ENCODE measurements around the gene GSX1. TPM values are rescaled to one million over a fixed set of nuclear protein-coding genes. Genes with fewer than 3 reads are reported as not detected.

Gene GSX1
- total RNA-seq, 1 experiment from 2014 or later = not detected

DNA sequence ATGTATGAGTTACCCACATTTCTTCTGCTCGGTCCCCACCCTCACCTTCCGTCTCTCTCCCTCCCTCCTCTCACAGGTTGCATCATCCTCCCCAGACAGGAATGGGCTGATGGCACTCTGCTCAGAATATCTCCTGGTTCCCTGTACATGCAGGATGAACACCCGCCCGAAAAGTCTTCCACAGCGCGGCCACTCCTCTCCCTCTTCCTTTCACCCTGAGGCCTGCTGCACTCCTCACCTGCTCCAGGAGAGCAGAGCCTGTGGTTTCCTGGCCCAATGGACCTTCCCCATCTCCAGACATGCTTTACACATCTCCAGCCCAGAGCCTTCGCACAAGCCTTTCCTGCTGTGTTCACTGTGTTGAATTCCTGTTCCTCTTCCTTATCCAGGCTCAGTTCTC is 40.9 kb downstream of the GSX1 start:
- Histone ChIP-seq H3K27ac (ENCODE audit: low read depth, low read length) (no peak overlapping the region), H3K36me3 (ENCODE audit: control insufficient read depth in 1 of 2, insufficient read depth in 2 of 2, low read length in 2 of 2) (no peaks in the 10 kb centered on the region), H3K4me1 (ENCODE audit: control insufficient read depth in 1 of 2, insufficient read depth in 2 of 2, low read length in 2 of 2) (peaks cover 2 to 7% of the 10 kb centered on the region in 2 experiments; a peak in 2 of 4 replicates), H3K9me3 (ENCODE audit: control insufficient read depth in 1 of 2, insufficient read depth in 1 of 2, low read depth in 1 of 2, low read length in 2 of 2) (no peaks in the 10 kb centered on the region), H3K27me3 (ENCODE audit: insufficient read depth, low read length) (no peaks in the 10 kb centered on the region), H3K4me3 (replicated peaks in 1 of 2; ENCODE audit: low read depth in 1 of 2, low read length in 2 of 2) (no peak overlapping the region), H3K9me2 (ENCODE audit: insufficient read depth) (no peaks in the 10 kb centered on the region), H3K9ac (ENCODE audit: low read length) (no peak overlapping the region), H2AFZ (ENCODE audit: low read depth, low read length, poor library complexity, severe bottlenecking) (no peak overlapping the region), H3K79me2 (ENCODE audit: insufficient read depth, low read length) (no peaks in the 10 kb centered on the region), H3K4me2 (ENCODE audit: low read length) (no peak overlapping the region), H4K20me1 (ENCODE audit: insufficient read depth) (no peaks in the 10 kb centered on the region)
- ATAC-seq = no peak
- RAD21 ChIA-PET (ENCODE audit: low non-redundant PET in 1 of 2, low total read pairs in 2 of 2, uncharacterized antibody in 2 of 2, unreplicated experiment in 2 of 2) = no interaction called here
- no peak for DNase-seq (ENCODE audit: low read depth, low spot score)
- BruUV-seq (replicated peaks) = no TSS peak
- CTCF ChIA-PET = interaction anchor here (3.1 kb wide), 1 partner anchor 121 kb away, joined by 11 read pairs; no protein-coding TSS in a partner anchor
- POLR2A ChIA-PET = no interaction called here
- intact Hi-C loops (cut with micrococcal nuclease) = no loop called here
- TF ChIP-seq MAX (IDR thresholded peaks at IDR 0.05) = no peak
- TF ChIP-seq CTCF (IDR thresholded peaks at IDR 0.05 in 2 of 3, conservative IDR thresholded peaks at IDR 0.05 in 1 of 3; ENCODE audit: borderline replicate concordance in 1 of 3, insufficient read depth in 1 of 3, low read depth in 2 of 3, low read length in 2 of 3) = no peak
- TF ChIP-seq ZFX (IDR thresholded peaks at IDR 0.05) = no peak
- no peak for TF ChIP-seq TCF7L2 (IDR thresholded peaks at IDR 0.05; ENCODE audit: borderline replicate concordance, extremely low read depth, insufficient read depth, insufficient read length)
- TF ChIP-seq ATF3 (IDR thresholded peaks at IDR 0.05) = no peak
- TF ChIP-seq JUND (IDR thresholded peaks at IDR 0.05) = no peak
- no peak for TF ChIP-seq YY1 (IDR thresholded peaks at IDR 0.05; ENCODE audit: extremely low read depth, insufficient replicate concordance, low read depth, low read length)
- no peak for TF ChIP-seq POLR2AphosphoS5 (IDR thresholded peaks at IDR 0.05; ENCODE audit: low read depth, low read length)
- no peak for TF ChIP-seq ELF1 (IDR thresholded peaks at IDR 0.05; ENCODE audit: borderline replicate concordance, low read depth)
- TF ChIP-seq, protein P1, sequence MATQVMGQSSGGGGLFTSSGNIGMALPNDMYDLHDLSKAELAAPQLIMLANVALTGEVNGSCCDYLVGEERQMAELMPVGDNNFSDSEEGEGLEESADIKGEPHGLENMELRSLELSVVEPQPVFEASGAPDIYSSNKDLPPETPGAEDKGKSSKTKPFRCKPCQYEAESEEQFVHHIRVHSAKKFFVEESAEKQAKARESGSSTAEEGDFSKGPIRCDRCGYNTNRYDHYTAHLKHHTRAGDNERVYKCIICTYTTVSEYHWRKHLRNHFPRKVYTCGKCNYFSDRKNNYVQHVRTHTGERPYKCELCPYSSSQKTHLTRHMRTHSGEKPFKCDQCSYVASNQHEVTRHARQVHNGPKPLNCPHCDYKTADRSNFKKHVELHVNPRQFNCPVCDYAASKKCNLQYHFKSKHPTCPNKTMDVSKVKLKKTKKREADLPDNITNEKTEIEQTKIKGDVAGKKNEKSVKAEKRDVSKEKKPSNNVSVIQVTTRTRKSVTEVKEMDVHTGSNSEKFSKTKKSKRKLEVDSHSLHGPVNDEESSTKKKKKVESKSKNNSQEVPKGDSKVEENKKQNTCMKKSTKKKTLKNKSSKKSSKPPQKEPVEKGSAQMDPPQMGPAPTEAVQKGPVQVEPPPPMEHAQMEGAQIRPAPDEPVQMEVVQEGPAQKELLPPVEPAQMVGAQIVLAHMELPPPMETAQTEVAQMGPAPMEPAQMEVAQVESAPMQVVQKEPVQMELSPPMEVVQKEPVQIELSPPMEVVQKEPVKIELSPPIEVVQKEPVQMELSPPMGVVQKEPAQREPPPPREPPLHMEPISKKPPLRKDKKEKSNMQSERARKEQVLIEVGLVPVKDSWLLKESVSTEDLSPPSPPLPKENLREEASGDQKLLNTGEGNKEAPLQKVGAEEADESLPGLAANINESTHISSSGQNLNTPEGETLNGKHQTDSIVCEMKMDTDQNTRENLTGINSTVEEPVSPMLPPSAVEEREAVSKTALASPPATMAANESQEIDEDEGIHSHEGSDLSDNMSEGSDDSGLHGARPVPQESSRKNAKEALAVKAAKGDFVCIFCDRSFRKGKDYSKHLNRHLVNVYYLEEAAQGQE (IDR thresholded peaks at IDR 0.05; ENCODE audit: low read depth) = no peak
- TF ChIP-seq EZH2 (IDR thresholded peaks at IDR 0.05) = no peak
- TF ChIP-seq, protein P2, sequence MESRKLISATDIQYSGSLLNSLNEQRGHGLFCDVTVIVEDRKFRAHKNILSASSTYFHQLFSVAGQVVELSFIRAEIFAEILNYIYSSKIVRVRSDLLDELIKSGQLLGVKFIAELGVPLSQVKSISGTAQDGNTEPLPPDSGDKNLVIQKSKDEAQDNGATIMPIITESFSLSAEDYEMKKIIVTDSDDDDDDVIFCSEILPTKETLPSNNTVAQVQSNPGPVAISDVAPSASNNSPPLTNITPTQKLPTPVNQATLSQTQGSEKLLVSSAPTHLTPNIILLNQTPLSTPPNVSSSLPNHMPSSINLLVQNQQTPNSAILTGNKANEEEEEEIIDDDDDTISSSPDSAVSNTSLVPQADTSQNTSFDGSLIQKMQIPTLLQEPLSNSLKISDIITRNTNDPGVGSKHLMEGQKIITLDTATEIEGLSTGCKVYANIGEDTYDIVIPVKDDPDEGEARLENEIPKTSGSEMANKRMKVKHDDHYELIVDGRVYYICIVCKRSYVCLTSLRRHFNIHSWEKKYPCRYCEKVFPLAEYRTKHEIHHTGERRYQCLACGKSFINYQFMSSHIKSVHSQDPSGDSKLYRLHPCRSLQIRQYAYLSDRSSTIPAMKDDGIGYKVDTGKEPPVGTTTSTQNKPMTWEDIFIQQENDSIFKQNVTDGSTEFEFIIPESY (IDR thresholded peaks at IDR 0.05; ENCODE audit: extremely low read depth, insufficient replicate concordance, low read length) = no peak
- no peak for TF ChIP-seq EZH2phosphoT487 (IDR thresholded peaks at IDR 0.05; ENCODE audit: borderline replicate concordance)
- no peak for TF ChIP-seq ZNF274 (IDR thresholded peaks at IDR 0.05; ENCODE audit: low read depth, low read length)
